NCI-H2196 (cell line): Measurements from ENCODE around the gene MSANTD7.
"Not testable (repeated sequence)": the region's sequence is repeated elsewhere in the genome, so short reads cannot be mapped to it uniquely, and the experiment has no call there.

ENCODE experiments used
- DNase-seq: peaks from one replicate; lab custom pipeline; 2025; ENCODE audit not compliant: unreplicated experiment; lab: John Stamatoyannopoulos, UW

MSANTD7 gene, protein sequence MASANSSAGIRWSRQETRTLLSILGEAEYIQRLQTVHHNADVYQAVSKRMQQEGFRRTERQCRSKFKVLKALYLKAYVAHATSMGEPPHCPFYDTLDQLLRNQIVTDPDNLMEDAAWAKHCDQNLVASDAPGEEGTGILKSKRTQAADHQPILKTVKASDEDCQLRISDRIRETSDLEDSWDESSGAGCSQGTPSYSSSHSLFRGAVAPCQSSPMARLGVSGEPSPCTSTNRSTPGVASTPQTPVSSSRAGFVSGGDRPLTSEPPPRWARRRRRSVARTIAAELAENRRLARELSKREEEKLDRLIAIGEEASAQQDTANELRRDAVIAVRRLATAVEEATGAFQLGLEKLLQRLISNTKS

GRCh38 chr10:14837757-14838581, at the start of gene MSANTD7, which contains the start of the genes CDNF and HSPA14:
Gene MSANTD7 (plus strand): TSS chr10:14838306. CDS start chr10:14842285, 3,979 bp downstream.
Gene CDNF (minus strand): TSS chr10:14838037. CDS start chr10:14837946, 91 bp downstream.
Gene HSPA14 (plus strand): TSS chr10:14838306. CDS start chr10:14838403, 97 bp downstream.
- peak; percentile 94 for DNase-seq

DNA sequence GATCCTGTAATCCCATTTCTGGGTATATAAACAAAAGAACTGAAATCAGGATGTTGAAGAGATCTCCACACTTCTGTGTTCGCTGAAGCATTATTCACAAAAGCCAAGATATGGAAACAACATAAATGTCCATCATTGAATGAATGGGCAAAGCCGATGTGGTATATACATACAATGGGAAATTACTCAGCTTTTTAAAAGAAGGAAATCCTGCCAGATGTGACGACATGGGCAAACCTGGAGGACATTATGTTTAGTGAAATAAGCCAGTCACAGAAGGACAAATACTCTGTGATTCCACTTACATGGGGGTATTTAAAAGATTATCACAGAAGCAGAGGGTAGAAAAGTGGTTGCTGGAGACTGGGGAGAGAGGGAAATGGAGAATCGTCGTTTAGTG, 39.5 kb upstream of the MSANTD7 start:
- no peak for DNase-seq

- no peak for DNase-seq
Observed at GRCh38 chr10:14800397-14800796, 37.7 kb upstream of the MSANTD7 start.

DNA sequence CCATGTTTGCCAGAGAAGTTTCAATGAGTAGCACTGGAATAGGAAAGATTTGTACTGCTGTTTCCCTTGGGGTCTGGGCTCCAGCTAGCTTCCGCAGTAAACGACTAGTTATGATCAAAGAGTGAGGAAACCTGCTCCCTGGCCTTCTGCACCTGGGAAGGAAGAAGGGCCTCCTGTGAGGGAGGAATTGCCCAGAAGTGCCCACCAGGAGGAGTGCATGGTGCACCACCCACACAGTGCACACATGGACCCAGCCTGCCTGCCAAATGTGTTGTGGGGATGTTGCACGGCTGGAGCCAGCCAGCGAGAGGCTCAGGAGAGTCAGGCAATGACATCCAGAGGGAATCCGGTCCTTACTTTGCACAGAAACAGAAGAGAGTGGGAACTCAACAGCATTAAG, 36.4 kb upstream of the MSANTD7 start:
- no peak for DNase-seq

DNA sequence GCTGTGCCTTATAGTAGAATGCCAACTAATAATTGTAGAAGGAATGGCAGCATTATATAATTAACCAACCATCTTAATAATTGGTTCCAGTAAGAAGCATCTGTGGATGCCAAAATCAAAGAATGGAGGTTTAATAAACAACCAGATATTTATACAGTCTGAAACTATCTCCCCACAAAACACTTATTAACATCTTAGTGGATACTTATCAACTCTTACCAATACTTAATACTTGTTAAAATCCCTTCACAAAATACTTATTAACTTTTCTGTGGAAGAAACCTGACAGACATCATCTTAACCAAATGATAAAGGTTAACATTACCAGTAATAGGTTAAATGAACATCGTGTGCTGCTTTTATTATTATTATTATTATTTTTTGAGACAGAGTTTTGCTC, 34.3 kb upstream of the MSANTD7 start:
- DNase-seq: no peak

DNA sequence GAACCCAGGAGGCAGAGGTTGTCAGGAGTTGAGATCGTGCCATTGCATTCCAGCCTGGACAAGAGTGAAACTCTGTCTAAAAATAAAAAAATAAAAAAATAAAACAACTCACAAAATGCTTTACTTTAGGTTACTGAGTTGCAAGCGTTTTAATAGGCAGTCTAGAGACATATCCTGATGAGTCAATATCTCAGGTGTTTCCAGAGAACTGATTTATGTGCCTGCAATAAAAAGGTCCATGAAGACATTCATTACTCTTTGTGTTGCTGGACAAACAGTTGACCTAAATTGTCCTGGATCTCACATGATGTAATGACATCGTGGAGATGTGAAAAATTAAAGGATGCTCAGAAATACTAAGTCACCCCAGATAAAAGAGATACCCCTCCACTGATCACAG, 31.8 kb upstream of the MSANTD7 start:
- no peak for DNase-seq

- DNase-seq: no peak
Observed at GRCh38 chr10:14810969-14811953, 26.8 kb upstream of the MSANTD7 start.

DNA sequence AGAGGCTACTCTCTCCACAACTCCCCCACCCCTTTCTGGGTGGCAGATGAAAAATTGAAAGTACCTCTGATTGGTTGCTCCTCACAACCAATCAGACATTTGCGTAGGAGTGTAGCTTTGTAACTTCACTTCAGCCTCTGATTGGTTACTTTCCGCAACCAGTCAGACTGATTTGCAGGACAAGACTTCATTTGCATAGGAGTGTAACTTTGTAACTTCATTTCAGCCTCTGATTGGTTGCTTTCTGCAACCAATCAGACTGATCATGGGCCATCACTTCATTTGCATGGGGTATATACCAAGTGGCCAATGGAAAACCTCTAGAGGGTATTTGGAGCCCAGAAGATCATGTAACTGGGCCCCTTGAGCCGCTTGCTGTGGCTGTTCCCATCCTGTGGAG, 25.8 kb upstream of the MSANTD7 start:
- no peak for DNase-seq

DNA sequence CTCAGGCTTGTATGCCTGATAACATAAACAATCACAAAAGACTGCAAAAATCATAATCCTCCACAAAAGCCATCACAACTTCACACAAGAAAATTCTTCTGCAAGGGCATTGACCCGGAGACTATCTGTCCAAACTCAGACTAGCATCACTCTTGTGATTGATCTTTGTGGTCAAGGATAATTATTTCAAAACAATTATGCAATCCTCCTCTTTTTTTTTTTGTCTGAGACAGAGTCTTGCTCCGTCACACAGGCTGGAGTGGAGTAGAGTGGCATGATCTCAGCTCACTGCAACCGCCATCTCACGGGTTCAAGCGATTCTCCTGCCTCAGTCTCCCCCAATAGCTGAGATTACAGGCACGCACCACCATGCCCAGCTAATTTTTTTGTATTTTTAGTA, 22.4 kb upstream of the MSANTD7 start:
- DNase-seq: no peak

DNA sequence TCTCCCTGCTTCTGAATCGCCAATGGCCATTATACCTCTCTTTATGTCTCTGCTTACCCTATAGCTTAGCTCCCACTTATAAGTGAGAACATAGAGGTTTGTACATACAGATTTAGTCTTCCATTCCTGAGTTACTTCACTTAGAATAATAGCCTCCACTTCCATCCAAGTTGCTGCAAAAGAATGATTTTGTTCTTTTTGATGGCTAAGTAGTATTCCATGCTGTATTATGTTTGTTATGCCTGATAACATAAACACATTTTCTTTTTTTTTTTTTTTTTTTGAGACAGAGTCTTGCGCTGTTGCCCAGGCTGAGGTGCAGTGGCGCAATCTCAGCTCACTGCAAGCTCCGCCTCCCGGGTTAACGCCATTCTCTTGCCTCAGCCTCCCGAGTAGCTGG, 21.4 kb upstream of the MSANTD7 start:
- DNase-seq: not testable (repeated sequence)

- no peak for DNase-seq
Observed at GRCh38 chr10:14820010-14820774, 17.9 kb upstream of the MSANTD7 start.

DNA sequence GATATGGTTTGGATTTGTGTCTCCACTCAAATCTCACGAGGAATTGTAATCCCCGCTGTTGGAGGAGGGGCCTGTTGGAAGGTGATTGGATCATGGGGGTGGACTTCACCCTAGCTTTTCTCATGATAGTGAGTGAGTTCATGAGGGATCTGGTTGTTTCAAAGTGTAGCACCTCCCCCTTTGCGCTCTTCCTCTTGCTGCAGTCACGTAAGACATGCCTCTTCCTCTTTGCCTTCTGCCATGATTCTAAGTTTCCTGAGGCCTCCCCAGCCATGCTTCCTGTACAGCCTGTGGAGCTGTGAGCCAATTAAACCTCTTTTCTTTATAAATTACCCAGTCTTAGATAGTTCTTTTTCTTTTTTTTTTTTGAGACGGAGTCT, 17.3 kb upstream of the MSANTD7 start:
- DNase-seq: no peak

GRCh38 chr10:14821635-14822375, 16.3 kb upstream of the MSANTD7 start:
- DNase-seq: no peak

DNA sequence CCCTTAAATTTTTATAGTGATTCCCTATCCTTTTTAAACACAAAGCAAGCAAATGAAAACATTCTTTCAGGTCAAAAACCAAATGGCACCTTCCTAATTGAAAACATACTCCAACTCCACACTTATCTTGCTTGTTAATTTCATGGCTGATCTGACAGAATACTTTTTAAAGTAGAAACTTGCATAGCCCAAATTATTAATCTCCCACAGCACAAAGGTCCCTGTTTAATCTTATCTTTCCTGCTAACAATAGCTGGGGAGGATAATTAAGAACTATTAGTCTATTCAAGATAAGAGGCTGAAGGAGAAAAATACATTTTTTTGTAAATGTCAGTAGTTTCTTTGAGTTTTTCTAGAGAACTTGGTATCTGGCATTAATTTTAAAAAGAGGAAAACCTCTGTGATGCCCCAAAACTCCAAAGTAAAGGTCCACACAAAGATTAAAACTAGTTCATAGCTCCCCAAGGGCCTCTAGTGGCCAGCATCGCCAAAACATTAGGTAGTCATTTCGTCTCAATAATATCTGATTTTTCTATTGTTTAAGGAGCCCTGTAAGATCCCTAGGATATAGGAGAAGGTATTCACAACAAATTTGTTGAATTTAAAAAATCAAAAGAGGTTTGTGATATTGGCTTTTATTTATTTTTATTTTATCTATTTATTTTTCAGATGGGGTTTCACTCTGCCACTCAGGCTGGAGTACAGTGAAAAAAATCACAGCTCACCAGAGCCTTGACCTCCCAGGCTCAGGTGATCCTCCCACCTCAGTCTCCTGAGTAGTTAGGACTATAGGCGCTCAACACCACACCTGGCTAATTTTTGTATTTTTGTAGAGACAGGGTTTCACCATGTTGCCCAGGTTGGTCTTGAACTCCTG, 15.0 kb upstream of the MSANTD7 start:
- DNase-seq: peak; percentile 16

GRCh38 chr10:14823966-14824365, 14.1 kb upstream of the MSANTD7 start:
- no peak for DNase-seq

DNA sequence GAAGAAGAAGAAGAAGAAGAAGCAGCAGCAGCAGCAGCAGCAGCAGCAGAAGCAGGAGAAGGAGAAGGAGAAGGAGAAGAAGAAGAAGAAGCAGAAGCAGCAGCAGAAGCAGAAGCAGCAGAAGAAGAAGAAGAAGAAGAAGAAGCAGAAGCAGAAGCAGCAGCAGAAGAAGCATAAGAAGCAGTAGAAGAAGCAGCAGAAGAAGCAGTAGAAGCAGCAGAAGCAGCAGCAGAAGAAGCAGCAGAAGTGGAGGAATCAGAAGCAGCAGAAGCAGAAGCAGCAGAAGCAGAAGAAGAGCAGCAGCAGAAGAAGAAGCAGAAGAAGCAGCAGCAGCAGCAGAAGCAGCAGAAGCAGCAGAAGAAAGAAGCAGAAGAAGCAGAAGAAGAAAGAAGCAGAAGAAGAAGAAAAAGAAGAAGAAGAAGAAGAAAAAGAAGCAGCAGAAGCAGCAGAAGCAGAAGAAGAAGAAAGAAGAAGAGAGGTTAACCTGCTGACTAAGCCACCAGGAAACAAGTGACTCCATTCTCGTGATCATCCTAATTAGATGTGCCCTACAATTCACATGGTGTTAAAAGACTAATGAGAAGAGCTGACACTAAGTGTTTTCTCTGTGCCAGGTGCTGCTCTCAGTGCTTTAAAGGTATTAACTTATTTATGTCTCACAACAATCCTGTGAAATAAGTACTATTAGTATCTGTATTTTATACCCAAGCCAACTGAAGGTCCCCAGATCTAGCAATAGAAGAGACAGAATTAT, 11.9 kb upstream of the MSANTD7 start:
- DNase-seq: no peak

- DNase-seq: no peak
Observed at GRCh38 chr10:14833106-14833505, 5.0 kb upstream of the MSANTD7 start.

DNA sequence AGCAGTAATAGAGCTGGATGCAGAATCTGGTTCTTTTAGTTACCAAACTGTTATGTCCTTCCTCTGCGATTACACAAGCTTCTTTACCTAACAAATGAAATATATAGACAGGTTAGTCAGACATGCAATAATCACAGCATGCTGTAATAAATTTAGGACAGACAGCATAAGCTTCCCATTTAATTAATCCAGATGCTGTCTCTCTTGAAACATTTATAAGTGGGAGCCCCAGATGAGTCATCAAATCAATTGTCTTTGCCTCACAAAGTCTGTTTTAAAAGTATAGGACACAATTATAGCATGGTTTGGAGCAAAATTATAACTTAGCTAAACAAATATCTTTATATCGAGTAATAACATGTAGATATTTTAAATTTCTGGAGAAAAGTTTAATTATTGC, 1.9 kb upstream of the MSANTD7 start:
- no peak for DNase-seq
